HL-60/S4 (cell line): ENCODE data around the gene WDFY2.

ENCODE experiments used
- in situ Hi-C: fragments of 300-500 bp; cut with MboI; formaldehyde crosslinking; loops from 2 replicates; pipeline ENCODE4 v1.14.3; 2022; ENCODE audit warnings: low sequenced_read_pairs

The WDFY2 gene

DNA sequence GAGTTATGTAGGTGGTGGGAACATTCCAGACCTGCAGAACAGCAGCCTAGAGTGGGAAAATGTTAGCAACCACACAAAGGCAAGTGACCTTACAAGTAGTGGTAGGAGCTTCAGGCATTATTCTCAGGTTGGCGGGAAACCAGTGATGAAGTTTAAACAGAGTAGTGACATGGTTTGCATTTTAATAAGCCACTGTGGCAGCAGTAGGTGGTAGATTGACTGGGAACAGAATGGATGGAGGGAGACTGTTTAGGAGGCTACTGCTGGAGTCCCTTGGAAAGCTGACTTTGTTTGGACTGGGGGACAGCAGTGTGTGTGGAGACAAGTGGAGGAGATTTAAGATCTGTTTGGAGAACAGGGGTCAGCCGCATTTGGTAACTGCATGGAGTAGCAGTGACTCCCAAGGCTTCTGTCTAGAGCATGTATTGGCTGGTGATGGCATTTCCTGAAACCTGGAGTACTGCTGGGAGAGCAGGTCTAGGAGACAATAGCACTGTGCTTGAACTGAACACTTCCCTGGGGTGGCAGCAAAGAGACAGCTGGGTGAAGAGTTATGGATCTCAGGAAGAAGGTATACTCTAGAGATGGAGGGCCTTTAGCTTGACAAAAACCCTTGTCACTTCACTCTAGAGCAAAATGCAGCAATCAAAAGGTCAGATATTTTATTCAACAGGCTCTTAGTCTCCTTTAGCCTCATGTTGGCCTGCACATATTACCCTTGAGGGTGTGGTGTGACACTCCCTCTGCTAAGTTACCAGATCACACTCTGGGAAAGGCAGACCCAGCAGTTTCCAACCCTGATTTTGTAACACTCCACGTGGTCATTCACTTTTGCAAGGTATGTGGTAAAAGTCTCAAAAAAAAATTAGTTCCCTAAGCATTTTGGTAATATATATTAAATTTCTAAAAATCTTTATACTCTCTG, 149.4 kb downstream of the WDFY2 start:
- in situ Hi-C loops, result no loop called here

DNA sequence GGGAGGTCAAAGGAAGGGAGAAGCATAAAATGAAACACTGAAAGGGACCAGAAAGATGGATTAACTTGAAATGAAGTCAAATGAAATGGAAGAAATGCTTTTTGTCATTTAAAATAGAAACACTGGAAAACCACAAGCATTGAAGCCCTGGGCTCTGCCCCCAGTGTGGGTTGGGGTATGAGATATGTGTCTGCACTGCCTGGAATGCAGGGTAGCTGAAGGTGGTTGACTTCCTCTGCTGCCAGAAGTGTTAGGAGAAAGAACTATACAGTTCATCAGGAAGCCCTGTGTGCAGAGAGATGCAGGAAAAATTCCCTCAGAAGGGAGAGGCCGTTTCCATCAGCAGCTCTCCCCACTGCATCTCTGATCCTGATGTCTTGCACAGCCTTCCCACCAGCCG, 150.5 kb downstream of the WDFY2 start:
- in situ Hi-C loops, result no loop called here

DNA sequence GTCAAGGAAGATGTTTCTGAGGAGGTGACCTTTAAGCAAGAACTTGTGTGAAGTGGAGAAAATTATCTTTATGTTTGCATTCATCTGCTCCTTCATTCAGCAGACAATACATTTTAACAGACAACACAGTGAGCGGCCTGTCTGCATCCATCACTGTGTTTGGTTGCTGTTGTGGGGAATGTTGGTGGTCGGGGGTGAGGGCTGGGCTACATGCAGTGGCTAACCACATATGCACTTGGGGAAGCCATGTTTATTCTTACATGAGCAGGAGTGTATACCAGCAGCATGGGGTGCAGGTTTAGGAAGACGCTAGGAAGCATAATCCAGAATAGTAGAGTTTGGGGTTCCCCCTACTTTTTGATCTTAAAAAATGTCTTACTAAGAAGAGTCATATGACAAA, 153.3 kb downstream of the WDFY2 start:
- in situ Hi-C loops, result no loop called here

DNA sequence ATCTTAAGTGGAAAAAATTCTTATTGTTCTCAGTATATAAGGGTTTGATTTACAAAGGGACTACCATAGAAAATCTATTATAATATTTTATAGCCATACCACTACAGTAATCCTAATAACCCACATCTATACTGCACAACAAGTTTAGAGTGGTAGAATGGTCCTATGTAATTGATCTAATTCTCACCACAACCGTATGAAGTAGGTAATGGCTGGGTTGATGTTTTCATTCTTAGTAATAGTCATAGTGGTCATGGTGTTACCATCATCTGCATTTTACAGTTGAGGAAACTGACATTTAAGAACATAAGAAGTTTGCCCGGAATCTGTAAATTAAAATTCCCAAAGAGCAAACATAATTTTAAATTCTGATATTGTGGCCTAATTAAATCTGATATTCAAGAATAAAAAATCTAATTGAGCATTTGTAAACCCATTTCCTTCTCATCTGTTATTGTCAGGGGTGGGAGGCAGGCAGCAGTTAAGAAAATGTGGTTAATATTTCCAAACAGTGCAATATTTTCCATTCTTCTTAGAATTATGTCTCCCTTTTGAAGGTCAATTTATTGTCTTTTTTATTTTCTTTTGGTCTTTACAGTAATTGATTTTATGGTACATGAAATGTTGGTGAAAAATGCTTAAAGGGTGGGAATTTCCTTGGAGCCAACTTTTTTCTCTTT, 154.1 kb downstream of the WDFY2 start:
- in situ Hi-C loops, result no loop called here

DNA sequence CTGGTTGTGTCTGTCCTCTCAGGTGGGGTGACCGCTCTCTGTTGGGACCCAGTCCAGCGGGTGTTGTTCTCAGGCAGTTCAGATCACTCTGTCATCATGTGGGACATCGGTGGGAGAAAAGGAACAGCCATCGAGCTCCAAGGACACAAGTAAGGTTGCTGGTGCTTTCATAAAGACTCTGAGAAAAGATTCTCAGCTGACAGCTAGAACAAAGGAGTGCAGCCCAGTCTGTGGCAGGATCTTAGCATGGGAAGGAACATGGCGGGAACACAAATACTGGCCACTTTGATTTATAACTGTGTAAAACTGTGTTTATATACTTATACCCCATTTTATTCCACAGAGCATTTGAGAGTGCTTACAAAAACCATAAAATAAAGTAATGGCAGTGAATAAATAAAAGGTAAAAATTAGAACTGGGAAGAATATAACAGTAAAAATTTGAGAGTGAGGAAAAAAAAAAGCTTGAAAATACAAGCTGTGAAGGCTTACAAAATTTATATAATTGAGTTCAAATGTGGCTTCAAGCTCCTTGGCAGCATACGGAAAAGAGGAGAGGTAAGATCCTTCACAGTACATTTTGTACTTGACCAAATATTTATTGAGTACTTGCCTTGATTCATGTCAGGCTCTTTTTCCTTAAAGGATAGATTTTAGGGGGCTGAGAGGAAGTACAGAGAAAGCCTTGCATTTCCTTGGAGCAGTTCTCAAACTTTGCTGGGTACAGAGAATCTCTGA, 154.9 kb downstream of the WDFY2 start:
- in situ Hi-C loops, result no loop called here

DNA sequence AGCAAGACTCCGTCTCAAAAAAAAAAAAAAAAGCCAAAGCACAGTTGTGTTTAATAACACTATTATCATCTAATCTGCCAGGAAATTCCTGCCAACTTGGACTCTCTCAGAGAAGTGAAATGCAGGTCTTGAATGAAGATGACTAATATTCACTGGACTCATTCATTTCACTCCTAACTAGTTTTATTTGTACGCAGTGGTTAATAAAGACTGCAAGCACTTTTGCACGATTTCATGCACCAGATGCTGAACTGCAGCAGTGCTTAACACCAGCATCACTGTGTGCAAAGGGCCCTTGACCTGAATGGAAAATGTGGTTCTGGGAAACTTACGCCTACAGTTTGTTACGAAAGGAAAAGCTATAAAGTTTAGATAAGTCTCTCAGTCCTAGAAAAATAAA, 156.4 kb downstream of the WDFY2 start:
- in situ Hi-C loops, result no loop called here

DNA sequence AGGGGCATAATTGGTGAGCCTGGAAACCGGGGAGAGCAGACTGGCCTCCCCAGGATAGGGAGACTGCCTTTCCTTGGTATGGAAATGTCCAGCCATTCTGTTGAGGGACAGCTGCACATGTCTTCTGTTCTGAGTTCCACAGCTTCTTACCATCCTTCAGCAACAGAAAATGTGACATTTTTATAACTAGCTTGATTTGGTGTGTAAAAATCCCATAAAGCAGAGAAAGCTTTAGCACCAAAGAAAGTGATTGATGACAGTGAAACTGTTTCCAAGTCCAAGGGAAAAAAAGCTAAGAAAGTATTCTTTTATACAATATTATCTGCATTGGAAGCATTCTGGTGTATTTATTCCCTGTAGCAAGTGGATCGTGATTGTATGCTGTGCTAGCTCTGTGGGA, 157.8 kb downstream of the WDFY2 start:
- in situ Hi-C loops, result no loop called here

DNA sequence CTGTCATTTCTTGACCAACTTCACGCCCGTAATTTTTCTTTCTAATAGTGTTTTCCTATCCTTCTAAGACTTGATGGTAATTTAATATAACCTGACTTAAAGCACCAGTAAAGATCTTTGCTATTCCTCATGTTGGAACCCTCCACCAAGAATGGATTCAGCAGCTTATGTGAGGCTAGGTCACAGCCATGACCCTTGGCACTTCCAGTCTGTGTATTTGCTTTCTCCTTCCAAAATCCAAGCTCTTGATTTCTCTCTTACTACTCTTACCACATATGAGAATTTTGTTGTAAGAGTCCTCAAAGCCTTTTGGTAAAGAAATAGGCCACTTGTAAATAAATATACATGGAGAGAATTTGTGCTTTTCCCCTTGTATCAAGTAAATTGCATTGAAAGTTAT, 158.3 kb downstream of the WDFY2 start:
- in situ Hi-C loops, result no loop called here

DNA sequence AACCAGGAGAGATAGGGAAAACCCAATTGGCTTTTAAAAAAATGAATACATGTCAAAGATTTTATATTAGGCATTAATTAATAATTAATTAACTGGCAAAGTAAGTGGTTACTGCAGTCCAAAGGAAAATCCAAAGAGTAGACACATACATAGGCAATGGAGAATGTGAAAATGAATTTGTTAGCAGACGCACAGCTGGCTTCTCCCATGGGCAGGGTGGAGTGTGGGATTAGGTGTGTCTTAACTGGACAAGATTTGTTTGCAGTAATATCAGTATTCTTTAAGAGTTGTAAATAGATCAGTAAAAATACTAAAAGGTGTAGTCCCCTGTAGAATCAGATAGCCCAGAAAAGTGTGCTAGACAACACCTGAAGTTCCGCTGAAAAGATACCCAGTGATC, 161.0 kb downstream of the WDFY2 start:
- in situ Hi-C loops, result no loop called here

DNA sequence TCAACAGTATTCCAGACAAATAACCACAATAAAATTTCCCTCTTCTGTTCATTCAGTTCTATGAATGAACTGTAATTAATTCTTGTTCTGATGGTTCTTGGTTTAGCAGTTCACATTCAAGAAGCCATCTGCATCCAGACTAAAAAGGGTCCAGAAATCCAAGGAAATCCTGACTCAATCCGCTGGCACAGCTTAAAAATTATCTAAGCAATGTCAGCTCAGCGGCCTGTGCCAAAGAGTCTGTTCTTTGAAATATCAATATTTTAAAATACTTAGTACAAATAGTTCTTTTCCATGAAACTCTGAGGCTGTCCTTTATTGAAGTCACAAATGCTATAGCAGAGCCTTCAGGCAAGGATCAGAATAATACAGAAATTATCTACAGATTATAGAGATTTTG, 162.5 kb downstream of the WDFY2 start:
- in situ Hi-C loops, result no loop called here

DNA sequence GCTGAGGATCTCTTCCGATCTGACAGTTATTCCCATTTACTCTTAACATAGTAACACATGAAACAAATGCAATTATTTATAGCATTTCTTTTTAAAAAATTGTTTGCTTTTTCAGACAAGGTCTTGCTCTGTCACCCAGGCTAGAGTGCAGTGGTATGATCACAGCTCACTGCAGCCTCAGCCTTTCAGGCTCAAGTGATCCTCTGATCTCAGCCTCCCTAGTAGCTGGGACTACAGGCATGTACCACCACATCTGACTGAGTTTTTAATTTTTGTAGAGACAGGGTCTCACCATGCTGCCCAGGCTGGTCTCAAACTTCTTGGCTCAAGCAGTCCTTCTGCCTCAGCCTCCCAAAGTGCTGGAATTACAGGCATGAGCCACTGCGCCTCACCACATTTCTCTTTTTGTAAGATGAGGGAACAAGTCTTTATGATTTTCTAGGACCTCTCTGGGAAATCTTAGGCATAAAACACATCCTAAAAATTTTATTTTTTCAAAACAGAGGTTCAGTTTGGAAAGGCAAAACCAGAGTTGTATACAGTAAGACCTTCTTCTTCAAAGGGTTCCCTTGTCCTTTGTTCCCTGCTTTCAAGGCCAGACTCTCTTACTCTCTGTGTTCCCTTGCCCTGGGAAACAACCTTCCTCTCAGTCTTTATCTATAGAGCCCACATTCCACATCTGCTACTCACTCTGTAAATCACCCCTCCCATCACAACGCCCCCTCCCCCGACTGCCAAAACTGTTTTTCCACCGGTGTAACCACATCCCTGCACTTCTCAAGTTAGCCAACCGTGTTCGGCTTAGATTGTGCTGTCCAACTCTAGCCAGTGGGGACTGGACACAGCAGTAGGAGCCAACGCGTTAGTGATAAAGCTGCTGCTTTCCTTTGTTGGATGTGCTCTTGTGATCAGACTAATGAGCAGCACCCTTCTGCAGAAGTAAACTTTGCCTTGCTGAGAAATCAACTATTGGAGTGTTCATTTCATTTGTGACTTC, 163.5 kb downstream of the WDFY2 start:
- in situ Hi-C loops, result no loop called here

DNA sequence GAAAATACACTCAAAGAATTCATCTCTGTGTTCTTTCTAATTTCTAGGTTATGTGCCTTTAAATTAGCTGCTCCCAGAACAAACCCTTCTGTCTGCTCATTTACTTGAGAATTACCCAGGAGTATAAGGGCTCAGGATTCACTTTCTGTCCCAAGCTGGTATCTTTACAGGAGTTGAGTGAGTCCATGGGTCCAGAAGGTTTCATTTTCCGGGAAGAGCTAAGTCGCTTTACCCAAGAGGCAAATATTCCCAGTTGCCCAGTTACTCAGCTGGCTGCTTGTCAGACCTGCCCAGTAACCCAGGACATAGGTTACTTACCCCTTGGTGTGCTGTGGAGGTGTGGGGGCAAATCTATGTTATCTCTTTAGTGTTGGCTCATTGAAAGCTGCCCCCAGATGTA, 172.4 kb downstream of the WDFY2 start:
- in situ Hi-C loops, result no loop called here

DNA sequence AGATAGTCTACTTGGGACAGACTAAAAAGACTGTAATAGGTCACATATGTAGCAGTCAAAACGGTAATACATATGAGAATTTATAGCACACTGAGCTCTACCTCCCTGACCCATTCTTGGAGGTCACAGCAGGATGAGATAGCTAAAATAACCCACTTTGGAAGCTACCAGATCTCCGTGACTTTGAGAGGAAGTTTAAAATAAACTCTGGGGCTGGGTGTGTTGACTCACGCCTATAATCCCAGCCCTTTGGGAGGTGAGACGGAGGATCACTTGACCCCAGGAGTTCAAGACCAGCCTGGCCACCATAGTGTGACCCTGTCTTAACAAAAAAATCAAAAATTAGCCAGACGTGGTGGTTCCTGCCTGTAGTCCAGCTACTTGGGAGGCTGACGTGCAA, 174.4 kb downstream of the WDFY2 start:
- in situ Hi-C loops, result no loop called here

DNA sequence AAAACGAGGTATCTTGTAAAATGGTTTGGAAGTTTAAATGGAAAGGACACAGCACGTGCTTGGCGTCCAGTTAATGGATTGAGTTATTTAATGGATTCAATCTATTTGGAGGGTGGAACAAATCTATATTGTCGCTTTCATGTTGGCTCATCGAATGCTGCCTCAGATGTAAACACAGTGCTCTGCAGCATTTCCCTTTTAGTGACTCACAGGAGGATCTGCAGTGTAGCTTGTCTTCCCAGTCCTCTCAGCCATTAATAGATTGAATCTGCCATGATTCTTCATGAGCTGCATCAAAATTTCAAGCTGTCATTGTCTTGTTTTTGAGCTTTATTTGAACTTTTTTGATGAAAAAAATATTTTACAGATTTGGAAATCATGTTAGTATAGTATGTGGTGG, 175.0 kb downstream of the WDFY2 start:
- in situ Hi-C loops, result no loop called here

DNA sequence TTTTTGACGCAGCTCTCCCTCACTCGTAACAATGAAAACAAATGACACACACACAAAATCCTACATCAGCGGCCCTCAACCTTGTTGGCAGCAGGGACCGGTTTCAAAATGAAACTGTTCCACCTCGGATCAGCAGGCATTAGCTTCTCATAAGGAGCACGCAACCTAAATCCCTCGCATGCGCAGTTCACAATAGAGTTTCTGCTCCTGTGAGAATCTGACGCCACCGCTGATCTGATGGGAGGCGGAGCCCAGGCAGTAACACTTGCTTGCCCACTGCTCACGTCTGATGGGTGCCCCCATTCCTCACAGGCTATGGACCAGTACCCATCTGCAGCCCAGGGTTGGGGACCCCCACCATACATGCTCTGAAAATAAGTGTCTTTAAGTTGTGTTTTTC, 176.3 kb downstream of the WDFY2 start:
- in situ Hi-C loops, result no loop called here

DNA sequence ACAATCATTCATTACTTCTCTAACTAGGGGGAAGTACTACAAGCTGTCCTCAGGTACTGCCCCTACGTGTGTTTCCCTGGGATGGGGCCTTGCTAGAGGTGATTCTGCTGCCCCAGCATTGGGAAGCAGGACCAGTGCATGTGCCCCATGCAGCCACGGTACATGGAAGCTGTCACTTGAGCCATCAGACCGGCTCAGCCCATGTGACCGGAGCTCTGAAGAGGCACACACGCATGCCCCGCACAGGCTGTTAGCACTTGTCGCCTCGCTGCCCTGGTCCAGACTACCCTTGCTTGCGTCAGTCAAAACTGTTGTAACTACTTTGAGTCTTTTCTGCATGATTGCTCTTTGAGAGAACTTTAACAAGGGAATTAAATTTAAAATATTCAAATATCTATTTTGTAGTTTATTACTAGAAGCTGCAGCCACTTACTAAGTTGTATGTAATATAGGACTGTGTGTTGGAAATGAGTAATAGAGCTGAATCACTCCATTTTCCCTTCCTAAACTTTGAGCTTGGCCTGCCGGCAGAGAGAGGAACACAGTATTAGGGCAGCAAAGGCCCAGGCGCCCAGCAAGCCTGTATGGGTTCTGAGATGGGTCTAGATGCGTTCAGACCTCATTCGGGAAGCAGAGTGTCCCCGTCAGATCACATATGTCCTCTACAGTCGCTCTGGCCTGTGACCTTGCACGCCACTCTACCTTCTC, 177.5 kb downstream of the WDFY2 start:
- in situ Hi-C loops, result no loop called here

DNA sequence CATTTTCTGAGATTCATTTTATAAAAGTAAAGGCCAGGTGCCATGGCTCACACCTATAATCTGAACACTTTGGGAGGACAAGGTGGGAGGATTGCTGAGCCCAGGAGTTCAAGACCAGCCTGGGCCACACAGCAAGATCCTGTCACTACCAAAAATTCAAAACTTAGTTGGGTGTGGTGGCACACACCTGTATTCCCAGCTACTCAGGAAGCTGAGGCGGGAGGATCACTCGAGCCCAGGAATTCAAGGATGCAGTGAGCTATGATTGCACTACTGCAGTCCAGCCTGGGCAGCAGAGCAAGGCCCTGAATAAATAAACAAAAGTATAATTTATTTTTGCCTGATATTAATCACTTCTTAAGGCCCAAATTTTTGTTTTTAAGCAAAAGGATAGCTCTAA, 179.2 kb downstream of the WDFY2 start:
- in situ Hi-C loops, result no loop called here

DNA sequence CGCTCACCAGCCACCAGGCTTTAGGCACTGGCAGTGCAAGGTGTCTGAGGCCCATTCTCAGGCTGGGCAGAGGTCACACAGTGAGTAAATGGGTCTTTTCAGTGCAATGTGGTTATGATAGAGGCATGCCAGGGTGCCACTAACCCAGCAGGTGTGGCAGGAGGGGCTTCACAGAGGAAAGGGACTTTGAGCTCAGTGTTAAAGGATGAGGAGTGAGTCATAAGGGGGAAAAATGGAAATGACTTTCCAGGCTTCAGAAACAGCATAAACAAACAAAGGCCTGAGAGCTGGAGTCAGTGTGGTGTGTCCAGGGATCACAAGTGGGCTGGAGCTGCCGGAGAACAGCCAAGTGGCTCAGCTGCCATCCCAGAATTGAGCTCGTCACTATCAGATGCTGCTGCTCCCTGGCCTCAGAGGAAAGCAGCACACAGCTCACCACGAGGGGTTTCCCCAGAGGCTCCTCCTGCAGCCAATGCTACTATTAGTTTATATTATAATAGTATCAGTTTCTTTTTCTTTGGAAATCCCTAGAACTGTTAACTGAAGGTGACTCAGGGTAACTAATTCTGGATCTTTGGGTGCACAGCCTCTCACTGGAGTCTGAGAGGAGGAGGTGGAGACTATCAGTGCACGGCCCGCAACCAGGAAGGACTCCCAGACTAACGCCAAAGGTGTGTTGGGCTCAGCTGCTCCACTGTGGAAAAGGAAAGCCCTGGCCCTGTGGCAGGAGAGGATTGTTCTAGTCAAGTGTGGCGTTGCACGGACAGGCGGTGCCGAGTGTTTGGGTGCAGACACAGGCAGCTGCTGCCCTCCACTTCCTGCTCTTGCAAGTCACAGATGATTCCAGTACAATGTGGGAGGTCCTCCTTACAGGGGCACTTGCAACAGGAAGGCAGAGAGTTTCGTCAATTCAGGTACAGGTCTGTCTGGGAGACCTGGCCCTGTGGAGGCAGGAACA, 180.2 kb downstream of the WDFY2 start:
- in situ Hi-C loops, result no loop called here

DNA sequence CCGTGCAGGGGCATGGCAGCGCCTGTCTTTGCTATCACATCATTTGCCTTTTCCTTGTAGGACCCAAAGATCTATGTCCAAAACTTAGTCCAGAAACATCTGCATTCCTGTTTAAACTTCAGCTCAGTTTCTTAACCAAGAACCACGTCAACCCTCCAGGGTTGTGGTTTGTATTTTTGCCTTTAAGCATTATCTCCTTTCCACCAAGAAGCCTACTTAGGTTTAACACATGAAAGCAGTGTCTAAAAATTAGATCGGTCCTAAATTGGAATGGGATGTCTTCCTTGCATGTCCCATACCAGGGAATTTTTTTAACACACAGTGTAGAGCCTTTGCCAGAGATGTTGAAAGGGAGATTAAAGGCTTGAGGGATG, 180.9 kb downstream of the WDFY2 start:
- in situ Hi-C loops, result no loop called here
